HL-60 (cell line): ENCODE data around the gene SPATA9.

ENCODE experiments used
- DNase-seq, 2 experiments: peaks; one replicate each; pipeline ENCODE4 v3.0.0-alpha.2; 2010 to 2020; ENCODE audit warnings: low read depth in 1 of 2, low spot score in 1 of 2
- H3K27ac ChIP-seq: fragments of 250-450 bp; sonication (Bioruptor Pico); replicated peaks from 2 replicates; pipeline ENCODE4 v1.5.1; 2020; ENCODE audit warnings: mild to moderate bottlenecking, moderate library complexity
- H3K27me3 ChIP-seq: fragments of 250-450 bp; sonication (Bioruptor Pico); 2 replicates; pipeline ENCODE4 v1.5.1; 2021; ENCODE audit warnings: mild to moderate bottlenecking, moderate library complexity; ENCODE audit not compliant: insufficient read depth, poor library complexity, severe bottlenecking
- H3K4me3 ChIP-seq: replicated peaks from 2 replicates; pipeline ENCODE4 v1.5.1; 2011; ENCODE audit warnings: mild to moderate bottlenecking, control low read depth, low read length; ENCODE audit not compliant: insufficient read depth
- CTCF ChIP-seq: IDR thresholded peaks from one replicate; pipeline ENCODE4 v1.5.1; 2011; ENCODE audit warnings: low read length, control low read depth, inconsistent platforms; ENCODE audit not compliant: insufficient read depth
- GABPA ChIP-seq: IDR thresholded peaks from 2 replicates; pipeline ENCODE4 v1.6.1; 2012; ENCODE audit warnings: low read depth
- POLR2AphosphoS5 ChIP-seq: IDR thresholded peaks from 2 replicates; pipeline ENCODE4 v1.6.1; 2012; ENCODE audit warnings: low read depth
- REST ChIP-seq: IDR thresholded peaks from 2 replicates; pipeline ENCODE4 v1.6.1; 2012; ENCODE audit warnings: low read depth; ENCODE audit not compliant: insufficient replicate concordance
- SPI1 ChIP-seq: IDR thresholded peaks from 2 replicates; pipeline ENCODE4 v1.6.1; 2012; ENCODE audit warnings: low read depth, mild to moderate bottlenecking, borderline replicate concordance

Gene SPATA9

GRCh38 chr5:95654196-95654595 is 28.6 kb downstream of the SPATA9 start:
- TF ChIP-seq POLR2AphosphoS5 (no peak), CTCF (no peak), GABPA (no peak), REST (no peak), SPI1 (no peak)
- Histone ChIP-seq H3K4me3 (no peak overlapping the region), H3K27me3 (no peaks in the 10 kb centered on the region), H3K27ac (no peak overlapping the region)
- no peak for DNase-seq

GRCh38 chr5:95652849-95653248 is 29.9 kb downstream of the SPATA9 start:
- TF ChIP-seq CTCF = no peak
- no peak for TF ChIP-seq POLR2AphosphoS5
- no peak for TF ChIP-seq GABPA
- TF ChIP-seq SPI1 = no peak
- DNase-seq = no peak
- H3K27me3 ChIP-seq = no peaks in the 10 kb centered on the region
- no peak overlapping the region for H3K27ac ChIP-seq
- no peak overlapping the region for H3K4me3 ChIP-seq

GRCh38 chr5:95649842-95650620 is 32.8 kb downstream of the SPATA9 start:
- TF ChIP-seq GABPA = no peak
- TF ChIP-seq REST = no peak
- TF ChIP-seq CTCF = no peak
- TF ChIP-seq SPI1 = no peak
- no peak for TF ChIP-seq POLR2AphosphoS5
- no peak for DNase-seq
- no peak overlapping the region for H3K4me3 ChIP-seq

GRCh38 chr5:95649274-95649673 is 33.5 kb downstream of the SPATA9 start:
- TF ChIP-seq CTCF (no peak), POLR2AphosphoS5 (no peak), GABPA (no peak), REST (no peak), SPI1 (no peak)

More at GRCh38 chr5:95649842-95650620, 32.8 kb downstream of the SPATA9 start:
- Histone ChIP-seq H3K27me3 (no peaks in the 10 kb centered on the region), H3K27ac (no peak overlapping the region)

More at GRCh38 chr5:95649274-95649673, 33.5 kb downstream of the SPATA9 start:
- Histone ChIP-seq H3K27ac (no peak overlapping the region), H3K27me3 (no peaks in the 10 kb centered on the region), H3K4me3 (no peak overlapping the region)
- no peak for DNase-seq
